ENCODE results near the gene TRERF1.

Gene TRERF1

DNA sequence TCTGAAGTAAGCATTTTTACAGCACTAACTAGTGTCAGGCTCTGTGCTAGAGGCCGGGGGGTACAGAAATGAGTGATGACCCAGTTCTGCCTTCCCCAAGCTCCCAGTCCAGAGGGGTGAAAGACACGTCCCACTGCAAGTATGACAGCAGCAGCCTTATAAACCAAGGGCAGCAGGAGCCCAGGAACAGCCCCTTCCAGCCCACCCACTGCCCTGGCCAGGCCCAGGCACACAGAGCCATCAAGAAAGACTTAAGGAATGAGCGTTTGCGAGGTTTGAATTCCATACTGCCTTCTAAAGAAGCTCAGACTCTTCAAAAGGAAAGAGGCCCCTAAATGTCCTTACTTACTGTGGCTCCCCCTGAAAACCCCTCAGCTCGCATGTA lies 10.0 kb downstream of the TRERF1 start:
- TF ChIP-seq CSDC2 (CRISPR knock-in tag; IDR thresholded peaks at IDR 0.05): no peak
- TF ChIP-seq OSR1 (CRISPR knock-in tag; IDR thresholded peaks at IDR 0.05): no peak
- TF ChIP-seq ZFP30 (CRISPR knock-in tag; IDR thresholded peaks at IDR 0.05): no peak
- TF ChIP-seq ZNF565 (CRISPR knock-in tag; conservative IDR thresholded peaks at IDR 0.05; ENCODE audit: low read depth): no peak
- no peak for TF ChIP-seq ZC3H10 (CRISPR knock-in tag; IDR thresholded peaks at IDR 0.05)
- no peak for TF ChIP-seq ZFP3 (CRISPR knock-in tag; IDR thresholded peaks at IDR 0.05)
- TF ChIP-seq ZNF8 (CRISPR knock-in tag; IDR thresholded peaks at IDR 0.05): no peak
- no peak; the same call in 2 of the 3 replicates for ATAC-seq

DNA sequence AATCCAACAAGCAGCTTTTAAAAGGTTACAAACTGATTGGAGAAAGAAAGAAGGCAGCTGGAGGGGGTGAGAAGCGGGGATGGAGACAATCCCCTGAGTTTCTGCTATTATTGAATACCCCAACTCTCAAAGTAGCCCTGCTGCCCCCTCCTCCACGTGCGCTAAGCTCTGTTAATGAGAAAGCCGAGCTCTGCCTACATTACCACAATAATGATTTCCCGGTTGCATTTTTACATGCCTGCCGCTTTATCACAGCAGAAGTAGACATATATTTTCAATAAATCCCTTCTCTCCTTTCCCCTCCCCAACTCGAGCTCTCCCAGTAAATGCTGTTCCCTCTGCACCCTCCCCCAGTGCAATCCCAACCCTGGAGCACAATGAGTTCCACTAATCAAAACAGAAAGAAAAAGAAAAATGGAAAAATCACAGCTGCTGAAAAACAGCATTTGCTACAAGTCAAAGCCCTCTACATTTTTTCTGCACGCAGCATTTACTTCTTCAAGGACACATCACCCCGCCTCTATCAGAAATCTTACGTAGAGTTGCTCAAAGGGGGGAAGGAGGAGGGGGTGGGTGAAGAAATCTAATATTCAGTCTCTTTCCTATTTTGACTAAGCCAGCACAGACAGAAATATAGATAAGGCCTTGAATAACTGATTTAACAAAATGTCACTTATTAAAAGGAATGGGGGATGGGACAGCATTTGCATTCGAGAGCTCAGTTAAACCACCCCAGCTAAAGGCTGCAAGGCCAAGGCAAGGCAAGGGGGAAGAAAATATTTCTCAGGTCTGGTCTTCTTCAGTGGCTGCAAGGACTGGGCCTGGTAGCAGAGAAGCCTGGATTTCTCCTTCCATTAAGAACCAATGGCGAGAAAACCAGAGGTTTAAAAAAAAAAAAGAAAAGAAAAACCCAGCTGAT lies 10.7 kb downstream of the TRERF1 start:
- TF ChIP-seq ISL1 (CRISPR knock-in tag; IDR thresholded peaks at IDR 0.05): no peak
- TF ChIP-seq, protein P1, sequence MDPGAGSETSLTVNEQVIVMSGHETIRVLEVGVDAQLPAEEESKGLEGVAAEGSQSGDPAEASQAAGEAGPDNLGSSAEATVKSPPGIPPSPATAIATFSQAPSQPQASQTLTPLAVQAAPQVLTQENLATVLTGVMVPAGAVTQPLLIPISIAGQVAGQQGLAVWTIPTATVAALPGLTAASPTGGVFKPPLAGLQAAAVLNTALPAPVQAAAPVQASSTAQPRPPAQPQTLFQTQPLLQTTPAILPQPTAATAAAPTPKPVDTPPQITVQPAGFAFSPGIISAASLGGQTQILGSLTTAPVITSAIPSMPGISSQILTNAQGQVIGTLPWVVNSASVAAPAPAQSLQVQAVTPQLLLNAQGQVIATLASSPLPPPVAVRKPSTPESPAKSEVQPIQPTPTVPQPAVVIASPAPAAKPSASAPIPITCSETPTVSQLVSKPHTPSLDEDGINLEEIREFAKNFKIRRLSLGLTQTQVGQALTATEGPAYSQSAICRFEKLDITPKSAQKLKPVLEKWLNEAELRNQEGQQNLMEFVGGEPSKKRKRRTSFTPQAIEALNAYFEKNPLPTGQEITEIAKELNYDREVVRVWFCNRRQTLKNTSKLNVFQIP (CRISPR knock-in tag; IDR thresholded peaks at IDR 0.05; ENCODE audit: borderline replicate concordance, low read depth): no peak
- TF ChIP-seq TCF4 (CRISPR knock-in tag; IDR thresholded peaks at IDR 0.05; ENCODE audit: borderline replicate concordance): no peak
- TF ChIP-seq ARNTL (CRISPR knock-in tag; IDR thresholded peaks at IDR 0.05; ENCODE audit: borderline replicate concordance, low read depth): no peak
- no peak for TF ChIP-seq OSR1 (CRISPR knock-in tag; IDR thresholded peaks at IDR 0.05)
- ATAC-seq: no peak; the same call in 2 of the 3 replicates

DNA sequence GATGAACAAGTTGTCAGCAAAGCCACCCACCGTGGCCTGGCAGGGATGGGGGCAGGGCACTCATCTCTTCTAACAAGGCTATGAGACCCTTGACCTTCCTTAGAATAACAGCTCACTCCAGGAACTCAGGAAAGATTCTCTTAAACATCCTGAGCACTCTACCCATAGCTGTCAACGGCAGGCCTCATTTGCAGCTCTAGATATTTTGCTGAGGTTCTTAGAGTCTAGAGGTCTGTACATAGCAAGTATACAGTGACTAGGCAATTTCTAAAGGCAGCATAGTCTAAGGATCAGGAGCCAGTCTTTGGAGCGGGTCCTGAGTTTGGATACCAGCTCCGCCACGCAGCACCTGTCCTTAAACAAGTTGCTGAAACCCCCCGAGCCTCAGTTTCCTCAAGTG lies 11.7 kb downstream of the TRERF1 start:
- no peak for TF ChIP-seq PPARA (CRISPR knock-in tag; IDR thresholded peaks at IDR 0.05; ENCODE audit: borderline replicate concordance)
- TF ChIP-seq ZNF8 (CRISPR knock-in tag; IDR thresholded peaks at IDR 0.05): no peak
- no peak for TF ChIP-seq ISL1 (CRISPR knock-in tag; IDR thresholded peaks at IDR 0.05)
- TF ChIP-seq, protein P1 (CRISPR knock-in tag; IDR thresholded peaks at IDR 0.05; ENCODE audit: borderline replicate concordance, low read depth): no peak
- TF ChIP-seq ZNF565 (CRISPR knock-in tag; conservative IDR thresholded peaks at IDR 0.05; ENCODE audit: low read depth): no peak
- no peak for TF ChIP-seq OSR1 (CRISPR knock-in tag; IDR thresholded peaks at IDR 0.05)
- TF ChIP-seq RARB (CRISPR knock-in tag; IDR thresholded peaks at IDR 0.05): no peak
- TF ChIP-seq, protein P2, sequence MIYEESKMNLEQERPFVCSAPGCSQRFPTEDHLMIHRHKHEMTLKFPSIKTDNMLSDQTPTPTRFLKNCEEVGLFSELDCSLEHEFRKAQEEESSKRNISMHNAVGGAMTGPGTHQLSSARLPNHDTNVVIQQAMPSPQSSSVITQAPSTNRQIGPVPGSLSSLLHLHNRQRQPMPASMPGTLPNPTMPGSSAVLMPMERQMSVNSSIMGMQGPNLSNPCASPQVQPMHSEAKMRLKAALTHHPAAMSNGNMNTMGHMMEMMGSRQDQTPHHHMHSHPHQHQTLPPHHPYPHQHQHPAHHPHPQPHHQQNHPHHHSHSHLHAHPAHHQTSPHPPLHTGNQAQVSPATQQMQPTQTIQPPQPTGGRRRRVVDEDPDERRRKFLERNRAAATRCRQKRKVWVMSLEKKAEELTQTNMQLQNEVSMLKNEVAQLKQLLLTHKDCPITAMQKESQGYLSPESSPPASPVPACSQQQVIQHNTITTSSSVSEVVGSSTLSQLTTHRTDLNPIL (CRISPR knock-in tag; IDR thresholded peaks at IDR 0.05; ENCODE audit: low read depth): no peak
- no peak for TF ChIP-seq ZFP3 (CRISPR knock-in tag; IDR thresholded peaks at IDR 0.05)
- no peak for TF ChIP-seq TOX (CRISPR knock-in tag; IDR thresholded peaks at IDR 0.05; ENCODE audit: borderline replicate concordance)
- no peak for TF ChIP-seq ARNTL (CRISPR knock-in tag; IDR thresholded peaks at IDR 0.05; ENCODE audit: borderline replicate concordance, low read depth)
- TF ChIP-seq, protein P3, sequence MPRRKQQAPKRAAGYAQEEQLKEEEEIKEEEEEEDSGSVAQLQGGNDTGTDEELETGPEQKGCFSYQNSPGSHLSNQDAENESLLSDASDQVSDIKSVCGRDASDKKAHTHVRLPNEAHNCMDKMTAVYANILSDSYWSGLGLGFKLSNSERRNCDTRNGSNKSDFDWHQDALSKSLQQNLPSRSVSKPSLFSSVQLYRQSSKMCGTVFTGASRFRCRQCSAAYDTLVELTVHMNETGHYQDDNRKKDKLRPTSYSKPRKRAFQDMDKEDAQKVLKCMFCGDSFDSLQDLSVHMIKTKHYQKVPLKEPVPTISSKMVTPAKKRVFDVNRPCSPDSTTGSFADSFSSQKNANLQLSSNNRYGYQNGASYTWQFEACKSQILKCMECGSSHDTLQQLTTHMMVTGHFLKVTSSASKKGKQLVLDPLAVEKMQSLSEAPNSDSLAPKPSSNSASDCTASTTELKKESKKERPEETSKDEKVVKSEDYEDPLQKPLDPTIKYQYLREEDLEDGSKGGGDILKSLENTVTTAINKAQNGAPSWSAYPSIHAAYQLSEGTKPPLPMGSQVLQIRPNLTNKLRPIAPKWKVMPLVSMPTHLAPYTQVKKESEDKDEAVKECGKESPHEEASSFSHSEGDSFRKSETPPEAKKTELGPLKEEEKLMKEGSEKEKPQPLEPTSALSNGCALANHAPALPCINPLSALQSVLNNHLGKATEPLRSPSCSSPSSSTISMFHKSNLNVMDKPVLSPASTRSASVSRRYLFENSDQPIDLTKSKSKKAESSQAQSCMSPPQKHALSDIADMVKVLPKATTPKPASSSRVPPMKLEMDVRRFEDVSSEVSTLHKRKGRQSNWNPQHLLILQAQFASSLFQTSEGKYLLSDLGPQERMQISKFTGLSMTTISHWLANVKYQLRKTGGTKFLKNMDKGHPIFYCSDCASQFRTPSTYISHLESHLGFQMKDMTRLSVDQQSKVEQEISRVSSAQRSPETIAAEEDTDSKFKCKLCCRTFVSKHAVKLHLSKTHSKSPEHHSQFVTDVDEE (CRISPR knock-in tag; IDR thresholded peaks at IDR 0.05): no peak

GRCh38 chr6:42436825-42437224 lies 14.9 kb downstream of the TRERF1 start:
- ATAC-seq: no peak
- TF ChIP-seq ISL1 (CRISPR knock-in tag; IDR thresholded peaks at IDR 0.05) (no peak), ESRRG (CRISPR knock-in tag; IDR thresholded peaks at IDR 0.05) (no peak), ZFP3 (CRISPR knock-in tag; IDR thresholded peaks at IDR 0.05) (no peak)

More for the DNA sequence above, 11.7 kb downstream of the TRERF1 start:
- no peak for ATAC-seq

GRCh38 chr6:42434237-42434636 lies 17.5 kb downstream of the TRERF1 start:
- TF ChIP-seq PPARA (CRISPR knock-in tag; IDR thresholded peaks at IDR 0.05; ENCODE audit: borderline replicate concordance) (no peak), CSRNP3 (CRISPR knock-in tag; IDR thresholded peaks at IDR 0.05) (no peak), ARNTL (CRISPR knock-in tag; IDR thresholded peaks at IDR 0.05; ENCODE audit: borderline replicate concordance, low read depth) (no peak), ISL1 (CRISPR knock-in tag; IDR thresholded peaks at IDR 0.05) (no peak), ZNF70 (CRISPR knock-in tag; IDR thresholded peaks at IDR 0.05) (no peak)
- ATAC-seq: no peak
